A673 (cell line): ENCODE data around the gene EIF3M.

Experiments used
- EZH2 ChIP-seq: fragments of 200-600 bp; sonication (generic); IDR thresholded peaks from 2 replicates; pipeline ENCODE4 v1.6.1; 2017; ENCODE audit warnings: borderline replicate concordance, low read depth, mild to moderate bottlenecking, mixed read lengths, antibody characterized with exemption, low read length; ENCODE audit not compliant: poor library complexity, severe bottlenecking
- TF ChIP-seq, protein P1 (sequence below): fragments of 300-800, 200-600 bp; sonication (generic); conservative IDR thresholded peaks from 2 replicates; pipeline ENCODE4 v1.5.1; 2017; ENCODE audit warnings: low read depth, mild to moderate bottlenecking, antibody characterized with exemption, low read length, moderate library complexity, mixed read lengths

DNA sequence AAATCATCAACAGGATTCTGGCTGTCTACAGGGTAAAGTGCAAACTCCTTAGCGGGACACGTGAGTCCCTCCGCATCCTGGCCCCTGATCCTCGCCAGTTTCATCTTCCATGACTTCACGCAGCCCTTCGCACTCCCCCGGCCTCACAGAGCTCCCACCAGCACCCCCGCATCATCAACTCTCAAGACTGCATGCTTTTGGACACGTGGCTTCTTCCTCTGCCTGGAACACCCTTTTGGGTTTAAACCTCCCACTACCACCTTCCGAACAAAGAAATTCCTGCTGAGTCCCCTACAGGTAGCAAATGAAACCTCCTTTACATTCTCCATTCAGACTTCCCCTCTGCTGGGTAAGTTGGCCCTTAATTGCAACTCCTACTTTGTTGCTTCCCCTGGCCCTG is 12.6 kb upstream of the EIF3M start:
- TF ChIP-seq, protein P1, sequence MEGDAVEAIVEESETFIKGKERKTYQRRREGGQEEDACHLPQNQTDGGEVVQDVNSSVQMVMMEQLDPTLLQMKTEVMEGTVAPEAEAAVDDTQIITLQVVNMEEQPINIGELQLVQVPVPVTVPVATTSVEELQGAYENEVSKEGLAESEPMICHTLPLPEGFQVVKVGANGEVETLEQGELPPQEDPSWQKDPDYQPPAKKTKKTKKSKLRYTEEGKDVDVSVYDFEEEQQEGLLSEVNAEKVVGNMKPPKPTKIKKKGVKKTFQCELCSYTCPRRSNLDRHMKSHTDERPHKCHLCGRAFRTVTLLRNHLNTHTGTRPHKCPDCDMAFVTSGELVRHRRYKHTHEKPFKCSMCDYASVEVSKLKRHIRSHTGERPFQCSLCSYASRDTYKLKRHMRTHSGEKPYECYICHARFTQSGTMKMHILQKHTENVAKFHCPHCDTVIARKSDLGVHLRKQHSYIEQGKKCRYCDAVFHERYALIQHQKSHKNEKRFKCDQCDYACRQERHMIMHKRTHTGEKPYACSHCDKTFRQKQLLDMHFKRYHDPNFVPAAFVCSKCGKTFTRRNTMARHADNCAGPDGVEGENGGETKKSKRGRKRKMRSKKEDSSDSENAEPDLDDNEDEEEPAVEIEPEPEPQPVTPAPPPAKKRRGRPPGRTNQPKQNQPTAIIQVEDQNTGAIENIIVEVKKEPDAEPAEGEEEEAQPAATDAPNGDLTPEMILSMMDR: no peak
- TF ChIP-seq EZH2: no peak
